HG03354 (cell line): ENCODE measurements around the gene CLDN5.

Source experiments
- ATAC-seq: cut with Tn5 transposase; IDR thresholded peaks from one replicate; pipeline ENCODE4 v1.9.1; 2021; ENCODE audit warnings: mild to moderate bottlenecking; ENCODE audit not compliant: unreplicated experiment, poor library complexity, severe bottlenecking

Gene CLDN5

DNA sequence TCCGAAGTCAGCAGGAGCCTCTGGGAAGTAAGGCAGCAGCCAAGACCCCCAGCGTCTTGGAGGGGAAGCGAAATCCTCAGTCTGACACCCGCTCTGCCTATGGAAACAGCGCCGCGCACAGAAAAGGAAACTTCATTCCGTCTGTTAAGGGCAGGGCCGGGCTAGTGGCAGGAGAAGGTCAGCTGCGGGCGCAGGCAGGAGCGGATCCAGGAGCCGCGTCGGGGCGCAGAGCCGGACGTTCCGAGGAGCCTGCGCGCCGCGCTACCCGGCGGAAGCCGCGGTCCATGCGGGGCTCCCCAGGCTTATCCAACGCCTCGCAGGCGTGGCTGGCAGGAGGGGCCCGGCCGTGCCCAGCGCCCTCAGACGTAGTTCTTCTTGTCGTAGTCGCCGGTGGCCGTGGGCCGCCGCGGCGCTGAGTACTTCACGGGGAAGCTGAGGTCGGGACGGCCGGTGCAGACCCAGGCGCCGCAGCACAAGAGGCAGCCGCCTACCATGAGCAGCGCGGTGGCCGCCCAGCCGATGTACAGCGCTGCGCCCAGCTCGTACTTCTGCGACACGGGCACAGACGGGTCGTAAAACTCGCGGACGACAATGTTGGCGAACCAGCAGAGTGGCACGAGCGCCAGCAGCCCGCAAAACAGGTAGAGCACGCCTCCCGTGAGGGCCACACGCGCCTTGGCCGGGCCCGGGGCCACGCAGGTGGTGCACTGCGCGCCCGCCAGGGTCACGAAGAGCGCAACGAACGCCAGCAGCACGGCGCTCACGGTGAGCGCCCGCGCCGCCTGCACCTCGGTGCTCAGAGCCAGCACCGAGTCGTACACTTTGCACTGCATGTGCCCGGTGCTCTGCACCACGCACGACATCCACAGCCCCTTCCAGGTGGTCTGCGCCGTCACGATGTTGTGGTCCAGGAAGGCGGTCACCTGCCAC lies 705 bp downstream of the CLDN5 start:
- ATAC-seq: no peak

- no peak for ATAC-seq
Observed at GRCh38 chr22:19522881-19523239, 1.4 kb downstream of the CLDN5 start.

DNA sequence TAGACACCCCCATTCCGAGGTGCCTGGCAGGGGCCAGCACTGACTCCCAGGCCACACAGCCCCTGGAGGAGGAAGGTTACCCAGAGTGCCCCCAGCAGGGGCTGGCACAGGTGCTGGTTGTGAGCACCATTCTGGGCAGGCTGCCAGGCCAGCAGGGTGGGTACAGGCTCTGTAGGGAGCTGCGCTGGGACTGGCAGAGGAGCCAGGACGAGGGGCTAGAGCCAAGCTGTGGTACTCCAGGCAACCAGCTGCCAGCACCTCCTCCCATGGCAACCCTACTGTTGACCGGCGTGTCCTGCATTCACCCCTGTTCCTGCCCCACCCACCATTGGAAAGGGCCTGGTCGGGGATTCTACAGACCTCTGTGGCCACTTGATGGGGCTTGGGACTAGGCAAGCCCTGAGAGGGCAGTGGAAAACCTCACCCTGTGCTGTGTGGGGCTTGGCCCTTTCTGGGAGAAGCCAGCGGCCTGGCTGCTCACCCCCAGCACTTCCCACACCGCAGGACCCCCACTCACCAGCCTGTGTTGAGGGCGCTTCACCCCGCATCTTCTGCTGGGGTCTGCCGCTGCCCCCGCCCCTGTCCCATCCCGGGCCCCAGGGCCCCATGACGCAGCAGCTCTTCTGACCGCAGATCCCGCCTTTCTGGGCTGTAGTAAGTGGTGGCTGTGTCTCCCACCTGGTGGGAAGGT lies 1.9 kb downstream of the CLDN5 start:
- ATAC-seq: no peak

DNA sequence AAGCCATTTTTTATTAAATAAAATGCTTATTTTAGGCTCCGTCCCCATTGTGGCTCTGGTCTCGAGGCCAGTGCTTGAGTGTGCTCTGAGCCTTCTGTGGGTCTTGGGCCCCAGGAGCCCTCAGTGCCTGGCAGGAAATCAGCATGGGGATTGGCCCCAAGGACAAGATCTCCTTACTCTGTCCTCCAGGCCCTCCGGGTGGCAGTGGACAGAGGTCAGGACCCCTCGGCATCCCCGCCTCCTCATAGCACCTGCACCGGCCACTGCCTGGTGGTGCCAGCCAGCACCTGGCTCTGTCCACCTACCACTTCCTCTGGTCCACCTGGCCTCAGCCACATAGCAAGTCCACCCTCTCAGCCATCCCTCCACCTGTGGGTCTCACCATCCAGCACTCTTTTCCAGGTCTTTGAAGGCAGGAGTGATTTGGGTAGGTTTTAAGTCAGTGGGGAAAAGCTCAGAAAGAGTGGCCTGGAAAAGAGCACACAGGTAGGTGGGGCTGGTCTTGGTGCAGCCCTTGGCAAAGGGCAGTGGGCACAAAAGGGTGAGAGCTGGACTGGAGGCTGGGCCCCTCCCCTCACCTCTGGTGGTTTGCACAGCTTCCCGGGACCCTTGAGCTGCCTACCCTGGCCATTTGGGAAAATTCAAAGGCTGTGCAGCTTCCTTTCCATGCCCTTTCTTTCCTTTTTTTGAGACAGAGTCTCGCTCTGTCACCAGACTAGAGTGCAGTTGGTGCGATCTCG lies 3.5 kb downstream of the CLDN5 start:
- ATAC-seq: no peak

DNA sequence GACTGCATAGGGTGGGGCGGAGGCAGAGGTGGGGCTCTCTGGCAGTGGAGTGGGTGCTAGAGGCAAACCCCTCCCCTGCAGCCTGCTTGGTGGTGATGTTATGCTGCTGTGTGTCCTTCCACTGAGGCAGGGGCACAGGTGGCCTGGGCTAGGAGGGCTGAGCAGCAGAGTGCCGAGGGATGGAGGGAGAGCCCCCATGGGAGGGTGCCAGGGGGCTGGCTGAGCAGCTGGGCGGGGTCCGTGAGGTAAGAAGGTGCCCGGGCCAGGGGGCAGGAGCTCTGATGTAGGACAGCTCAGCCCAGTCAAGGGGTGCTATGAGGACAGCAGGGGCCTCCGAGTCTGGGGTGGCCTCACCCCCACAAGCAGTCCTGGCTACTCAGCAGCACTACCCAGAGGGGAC lies 4.2 kb downstream of the CLDN5 start:
- no peak for ATAC-seq

DNA sequence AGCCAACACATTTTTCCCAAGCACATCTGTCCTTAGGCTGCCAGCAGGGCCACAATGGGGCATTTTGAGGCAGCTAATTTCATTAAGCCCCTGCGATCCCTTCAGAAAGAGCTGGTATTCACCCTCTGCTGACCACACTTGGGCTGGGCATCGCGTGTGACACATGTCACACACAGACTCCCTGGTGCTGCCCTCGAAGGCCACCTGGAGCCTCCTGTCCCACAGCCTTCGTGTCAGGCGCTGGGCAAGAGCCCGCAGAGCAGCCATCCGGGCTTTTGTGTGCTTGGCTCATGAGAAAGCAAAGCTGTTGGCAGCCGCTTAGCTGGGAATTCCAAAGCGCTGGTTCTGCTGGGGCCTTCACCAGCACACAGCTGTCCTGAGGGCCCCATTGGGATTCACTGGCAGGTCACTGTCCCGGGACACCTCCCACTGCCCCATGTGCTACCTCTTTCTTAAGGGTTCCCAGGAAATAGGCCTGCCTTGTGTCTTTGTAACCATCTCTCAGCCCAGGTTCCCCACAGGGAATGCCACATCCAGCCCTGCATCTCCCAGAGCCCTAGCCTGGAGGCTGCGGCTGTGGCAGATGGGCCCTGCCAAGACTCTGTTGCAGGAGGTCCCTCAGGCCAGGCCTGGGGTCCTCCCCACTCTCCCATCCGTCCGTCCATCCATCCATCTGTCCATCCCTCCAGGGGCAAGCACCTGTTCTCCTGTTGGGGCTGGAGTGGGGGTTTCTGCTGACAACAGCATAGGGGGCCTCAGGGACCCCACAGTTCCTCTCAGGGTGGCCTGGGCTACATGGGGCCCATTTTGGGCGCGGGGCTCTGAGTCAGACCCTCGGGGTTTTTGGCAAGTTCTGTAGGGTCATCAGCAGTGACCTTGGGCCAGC lies 4.9 kb downstream of the CLDN5 start:
- ATAC-seq: no peak

DNA sequence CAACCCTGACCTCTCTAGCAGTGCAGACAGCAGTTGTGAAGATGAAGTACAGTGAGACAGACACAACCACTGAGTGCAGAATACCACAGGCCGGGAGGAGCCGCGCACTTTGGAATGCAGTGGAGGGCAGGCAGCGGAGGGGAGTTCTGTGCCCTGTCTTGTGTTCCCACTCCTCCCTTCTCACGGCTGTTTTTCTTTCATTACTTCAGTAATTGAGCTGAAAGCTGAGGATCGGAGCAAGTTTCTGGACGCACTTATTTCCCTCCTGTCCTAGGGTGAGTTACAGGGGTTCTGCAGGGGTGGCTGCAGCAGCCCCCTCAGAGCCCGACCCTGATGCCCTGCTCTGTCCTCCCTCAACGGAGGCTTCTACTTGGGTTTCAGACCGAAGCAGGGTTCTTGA lies 5.6 kb downstream of the CLDN5 start:
- ATAC-seq: no peak

DNA sequence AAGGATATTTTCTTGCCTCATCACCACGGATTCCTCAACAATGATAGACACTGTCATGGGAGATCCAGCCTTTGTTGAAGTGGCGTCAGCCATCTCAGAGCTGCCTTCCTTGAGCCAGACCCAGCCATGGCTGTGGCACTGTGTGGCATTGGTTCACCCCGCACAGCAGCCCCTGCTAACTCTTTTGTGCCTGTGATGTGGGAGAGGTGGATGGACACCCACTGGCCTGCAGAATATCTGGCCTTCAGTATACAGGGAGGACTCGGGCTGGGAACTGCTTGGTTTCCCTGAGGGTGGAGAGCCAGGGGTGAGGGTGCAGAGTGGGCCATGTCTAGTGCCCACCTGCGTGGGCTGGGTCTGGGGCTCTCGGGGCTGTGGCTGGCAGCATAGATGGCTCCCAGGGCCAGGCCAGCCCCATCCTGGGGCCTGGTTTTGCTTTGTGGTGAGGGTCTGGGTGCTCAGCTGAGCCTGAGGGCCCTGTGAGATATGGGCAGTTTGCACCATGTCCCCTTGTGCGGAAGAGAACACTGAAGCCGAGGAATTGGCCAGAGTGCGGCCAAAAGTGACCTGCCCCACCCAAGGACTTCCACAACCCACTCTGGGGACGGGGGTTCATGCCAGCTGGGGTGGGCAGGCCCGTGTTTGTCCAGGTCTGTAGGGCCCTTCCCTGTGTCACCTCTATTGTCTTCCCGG lies 6.1 kb downstream of the CLDN5 start:
- no peak for ATAC-seq

GRCh38 chr22:19517171-19517500 lies 7.1 kb downstream of the CLDN5 start:
- no peak for ATAC-seq

DNA sequence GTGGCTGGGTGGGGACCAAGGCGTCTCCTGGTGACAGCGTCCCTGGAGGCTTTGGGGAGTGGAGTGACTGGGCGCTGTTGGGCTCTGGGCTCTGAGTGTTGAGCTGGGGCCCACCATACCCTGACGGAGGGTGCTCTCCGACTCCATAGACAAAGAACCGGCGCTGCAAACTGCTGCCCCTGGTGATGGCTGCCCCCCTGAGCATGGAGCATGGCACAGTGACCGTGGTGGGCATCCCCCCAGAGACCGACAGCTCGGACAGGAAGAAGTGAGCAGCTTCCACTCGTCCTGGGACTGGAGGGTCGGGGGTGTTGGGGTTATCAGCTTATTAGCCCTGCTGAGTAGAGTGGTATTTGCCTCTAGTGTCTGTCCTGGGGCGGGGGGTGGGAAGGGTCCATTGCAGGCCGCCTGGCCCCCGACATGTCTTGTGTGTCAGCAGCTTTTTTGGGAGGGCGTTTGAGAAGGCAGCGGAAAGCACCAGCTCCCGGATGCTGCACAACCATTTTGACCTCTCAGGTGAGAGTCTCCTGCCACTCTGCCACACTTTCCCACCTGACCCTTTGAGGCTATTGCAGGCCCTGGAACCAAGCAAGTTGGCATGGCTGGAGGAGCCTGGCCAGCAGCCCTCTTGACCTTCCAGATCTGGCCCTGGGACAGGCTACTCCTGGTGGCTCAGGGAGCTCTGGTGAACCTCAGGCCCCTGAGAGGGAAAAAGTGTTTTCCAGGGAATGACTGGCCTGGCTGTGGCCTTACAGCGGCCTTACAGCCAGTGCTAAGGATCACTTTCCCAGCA lies 7.6 kb downstream of the CLDN5 start:
- ATAC-seq: no peak

DNA sequence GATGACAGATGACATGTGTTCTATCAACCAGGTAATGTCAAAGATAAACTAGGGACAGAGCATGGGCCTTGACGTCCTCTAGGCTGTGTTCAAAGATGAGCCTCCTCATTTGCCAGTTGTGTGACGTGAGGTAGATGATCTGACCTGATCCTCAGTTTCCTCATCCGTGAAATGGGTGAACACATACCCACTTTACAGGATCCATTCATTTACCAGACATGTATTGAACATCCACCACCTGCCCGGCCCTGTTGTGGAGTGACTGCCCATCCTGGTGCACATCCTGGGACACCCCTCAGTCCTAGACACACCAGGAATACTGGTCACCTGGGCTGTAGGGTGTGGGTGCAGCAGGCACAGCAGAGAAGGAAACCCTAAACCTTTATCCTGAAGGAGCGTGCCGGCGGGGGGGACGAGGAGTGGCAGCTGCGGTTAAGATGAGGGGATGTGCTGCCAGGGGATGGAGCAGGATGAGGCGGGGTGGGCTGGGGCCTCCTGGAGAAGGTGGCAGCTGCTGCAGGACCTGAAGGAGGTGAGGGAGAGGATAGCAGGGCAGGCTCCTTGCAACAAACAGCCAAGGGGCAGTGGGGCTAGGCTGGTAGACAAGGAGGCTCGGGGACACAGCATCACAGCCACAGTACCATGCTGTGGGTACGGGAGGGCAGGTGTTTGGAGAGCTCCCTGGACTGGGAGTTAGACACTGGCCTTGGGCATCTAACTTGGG lies 8.4 kb downstream of the CLDN5 start:
- ATAC-seq: no peak

DNA sequence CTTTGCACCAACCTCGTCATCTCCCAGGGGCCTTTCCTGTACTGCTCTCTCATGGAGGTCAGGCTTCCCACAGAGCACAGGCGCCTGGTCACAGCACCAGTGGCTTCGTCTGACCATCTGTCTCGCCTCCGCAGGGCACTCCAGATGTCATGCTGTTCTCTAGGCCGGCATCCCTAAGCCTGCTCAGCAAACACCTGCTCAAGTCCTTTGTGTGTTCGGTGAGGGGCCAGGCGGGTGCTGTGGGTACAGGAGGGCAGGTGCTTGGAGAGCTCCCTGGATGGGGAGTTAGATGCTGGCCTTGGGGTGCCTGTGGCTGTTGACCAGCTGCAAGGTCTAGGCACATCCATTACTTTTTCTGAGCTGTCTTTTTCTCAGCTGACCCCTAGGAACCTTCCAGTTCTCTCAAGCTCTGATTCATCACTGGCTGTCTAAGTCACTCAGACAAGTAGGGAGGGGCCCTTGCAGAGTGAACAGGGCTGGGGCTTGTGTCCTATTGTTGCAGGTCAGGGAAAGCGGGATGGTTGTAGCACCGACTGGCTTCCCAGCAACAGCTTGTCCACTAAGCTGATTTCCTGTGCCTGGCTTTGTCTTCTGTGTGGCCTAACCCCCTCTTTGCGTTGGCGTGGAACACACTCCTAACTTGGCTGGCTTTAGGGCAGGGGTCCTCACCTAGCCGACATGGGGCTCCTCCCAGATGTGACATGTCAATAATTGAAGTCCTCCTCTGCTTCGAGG lies 9.2 kb downstream of the CLDN5 start:
- no peak for ATAC-seq

DNA sequence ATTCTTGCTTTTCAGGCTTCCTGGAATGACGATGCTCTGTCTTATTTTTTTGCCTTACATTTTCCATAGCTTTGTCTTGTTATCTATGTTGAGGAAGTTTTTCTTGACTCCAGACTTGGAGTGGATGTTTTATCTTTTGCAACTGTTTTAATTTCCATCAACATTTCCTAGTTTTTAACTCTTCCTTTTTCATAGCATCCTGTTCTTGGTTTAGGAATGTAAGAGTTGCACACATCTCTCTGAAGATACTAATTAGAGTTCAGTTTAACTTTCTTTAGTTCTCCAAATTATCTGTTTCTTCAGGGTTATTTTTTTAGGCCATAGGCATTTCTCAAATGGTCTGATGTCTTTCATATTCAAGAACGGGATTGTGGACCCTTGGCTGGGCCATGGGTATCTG lies 10.4 kb downstream of the CLDN5 start:
- ATAC-seq: no peak

DNA sequence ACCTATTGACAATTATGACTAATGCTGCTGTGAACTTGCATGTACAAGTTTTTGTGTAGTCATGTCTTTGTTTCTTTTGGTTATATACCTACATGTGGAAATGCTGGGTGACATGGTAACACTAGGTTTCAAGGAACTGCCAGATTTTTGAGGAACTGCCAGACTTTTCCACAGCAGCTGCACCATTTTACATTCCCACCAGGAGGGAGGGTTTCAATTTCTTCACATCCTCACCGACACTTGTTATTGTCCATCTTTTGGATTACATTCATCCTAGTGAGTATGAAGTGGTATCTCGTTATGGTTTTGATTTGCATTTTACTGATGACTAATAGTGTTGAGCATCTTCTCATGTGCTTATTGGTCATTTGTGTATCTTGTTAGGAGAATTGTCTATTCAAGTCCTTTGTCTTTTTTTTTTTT lies 13.3 kb downstream of the CLDN5 start:
- no peak for ATAC-seq

DNA sequence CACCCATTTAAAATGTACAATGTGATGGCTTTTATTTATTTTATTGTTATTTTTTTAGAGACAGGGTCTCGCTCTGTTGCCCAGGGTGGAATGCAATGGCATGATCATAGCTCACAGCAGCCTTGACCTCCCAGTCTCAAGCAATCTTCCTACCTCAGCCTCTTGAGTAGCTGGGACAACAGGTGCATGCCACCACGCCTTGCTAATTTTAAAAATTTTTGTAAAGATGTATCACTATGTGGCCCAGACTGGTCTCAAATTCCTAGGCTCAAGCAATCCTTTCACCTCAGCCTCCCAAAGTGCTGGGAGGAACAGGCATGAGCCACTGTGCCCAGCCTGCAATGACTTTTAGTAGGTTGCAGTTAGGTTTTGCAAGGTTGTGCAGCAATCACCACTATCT lies 14.3 kb downstream of the CLDN5 start:
- ATAC-seq: no peak

- no peak for ATAC-seq
Observed at GRCh38 chr22:19509191-19509590, 15.0 kb downstream of the CLDN5 start.
